ENCODE measurements around the gene KIF16B.

GRCh38 chr20:16368645-16369292, 204.5 kb downstream of the KIF16B start:
- no peak for TF ChIP-seq EZH2 (IDR thresholded peaks at IDR 0.05; ENCODE audit: borderline replicate concordance)
- TF ChIP-seq CTCF (IDR thresholded peaks at IDR 0.05; ENCODE audit: poor library complexity), result no peak

All from hepatocyte (in vitro differentiated cells).